Psoas muscle (tissue), 8 donors: ENCODE data around the gene B9D1. TPM values are rescaled to one million over a fixed set of nuclear protein-coding genes. Genes with fewer than 3 reads are reported as not detected.

Experiments used
- ATAC-seq, 4 donors: fragments of 200-7000 bp; cut with Tn5 transposase; one replicate each; pipeline ENCODE4 v1.9.1; 2020; ENCODE audit warnings: moderate library complexity in 3 of 4, mild to moderate bottlenecking in 2 of 4
- DNase-seq, 2 donors: peaks; one replicate each; pipeline ENCODE4 v3.0.0-alpha.2; 2020
- H3K27ac ChIP-seq: fragments of 200-600 bp; one replicate; pipeline ENCODE4 v1.8.0; 2022
- H3K27me3 ChIP-seq, 3 donors: fragments of 200-600 bp in 1 of 3; one replicate each; pipeline versions ENCODE4 v1.6.1 to v1.8.0; 2013 to 2022; ENCODE audit warnings: low read length in 2 of 3, mild to moderate bottlenecking in 2 of 3, moderate library complexity in 1 of 3; ENCODE audit not compliant: insufficient read depth in 3 of 3
- H3K36me3 ChIP-seq, 2 donors: fragments of 200-600 bp in 1 of 2; one replicate each; pipeline versions ENCODE4 v1.6.1 to v1.8.0; 2013 to 2022; ENCODE audit warnings: low read depth in 1 of 2, mild to moderate bottlenecking in 1 of 2, moderate library complexity in 1 of 2; ENCODE audit not compliant: insufficient read depth in 1 of 2
- H3K4me1 ChIP-seq: fragments of 200-600 bp; one replicate; pipeline ENCODE4 v1.8.0; 2022
- H3K4me3 ChIP-seq: fragments of 200-600 bp; one replicate; pipeline ENCODE4 v1.8.0; 2022; ENCODE audit warnings: mild to moderate bottlenecking
- H3K9me3 ChIP-seq: fragments of 200-600 bp; one replicate; pipeline ENCODE4 v1.8.0; 2022
- WGBS, 3 donors: extraction: QIAGEN DNeasy Blood & Tissue Kit; methylation state at CpG; one replicate each; pipeline versions ENCODE4 v1.1.6 to v1.1.7; 2013; 5-methylcytosine and 5-hydroxymethylcytosine counted together
- intact Hi-C, 2 donors: fragments of 100-400 bp; cut with DNase I; formaldehyde crosslinking; loops; one replicate each; pipeline versions ENCODE4 v1.11.0 to v1.14.2; 2022
- polyA plus RNA-seq, 3 donors: library from polyadenylated mRNA; stranded (reverse); fragments of 200-250 nt; gene quantifications; one replicate each; pipeline ENCODE4 v1.2.3, GENCODE V29; 2013
- total RNA-seq, 4 donors: library from RNA; stranded (reverse); fragmentation: NEBNext Ultra II Directional in 2 of 4; extraction: Animal tissue kit (Norgen Biotek cat#: 25700) in 2 of 4; gene quantifications; one replicate each; pipeline versions ENCODE4 v1.2.1 to v1.2.4, GENCODE V29; 2021 to 2023
- TF ChIP-seq, protein P1 (sequence below): fragments of 200-600 bp; IDR thresholded peaks from one replicate; pipeline ENCODE4 v1.8.0; 2022; ENCODE audit warnings: antibody characterized with exemption
- donor health status: healthy with polysubstance abuse.
- donor health status: DM: no; HTN: no; CAD: no; lungs with moderate emphysema.
- donor health status: Bipolar disorder and iron deficiency.
- donor health status: healthy.
- donor health status: DM: yes; HTN: yes; CAD: no.
- donor health status: DM: no; HTN: no; CAD: no.
- donor health status: DM: no; HTN: no; CAD: no.
- donor health status: DM: yes; HTN: yes; CAD: no.

Gene B9D1
- total and polyA plus RNA-seq, 7 donors: 4.7 to 9.2 (median 7.0) TPM

- peak within 1 kb of the TSS; percentile 60 for H3K27ac ChIP-seq
- peaks cover 0 to 32% of the 10 kb centered on the region in 2 donors for H3K36me3 ChIP-seq
- ATAC-seq (peak; percentile 35 to 60 (median 49)), DNase-seq (peak; percentile 75 to 86)
- TF ChIP-seq, protein P1, sequence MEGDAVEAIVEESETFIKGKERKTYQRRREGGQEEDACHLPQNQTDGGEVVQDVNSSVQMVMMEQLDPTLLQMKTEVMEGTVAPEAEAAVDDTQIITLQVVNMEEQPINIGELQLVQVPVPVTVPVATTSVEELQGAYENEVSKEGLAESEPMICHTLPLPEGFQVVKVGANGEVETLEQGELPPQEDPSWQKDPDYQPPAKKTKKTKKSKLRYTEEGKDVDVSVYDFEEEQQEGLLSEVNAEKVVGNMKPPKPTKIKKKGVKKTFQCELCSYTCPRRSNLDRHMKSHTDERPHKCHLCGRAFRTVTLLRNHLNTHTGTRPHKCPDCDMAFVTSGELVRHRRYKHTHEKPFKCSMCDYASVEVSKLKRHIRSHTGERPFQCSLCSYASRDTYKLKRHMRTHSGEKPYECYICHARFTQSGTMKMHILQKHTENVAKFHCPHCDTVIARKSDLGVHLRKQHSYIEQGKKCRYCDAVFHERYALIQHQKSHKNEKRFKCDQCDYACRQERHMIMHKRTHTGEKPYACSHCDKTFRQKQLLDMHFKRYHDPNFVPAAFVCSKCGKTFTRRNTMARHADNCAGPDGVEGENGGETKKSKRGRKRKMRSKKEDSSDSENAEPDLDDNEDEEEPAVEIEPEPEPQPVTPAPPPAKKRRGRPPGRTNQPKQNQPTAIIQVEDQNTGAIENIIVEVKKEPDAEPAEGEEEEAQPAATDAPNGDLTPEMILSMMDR: no peak
- H3K27me3 ChIP-seq: no peaks in the 10 kb centered on the region
- intact Hi-C loops: no loop called here
- 13 to 24% (median 13%) methylated on average over 18 to 22 of the region's 22 CpGs for WGBS, 3 donors
- H3K4me1 ChIP-seq: peaks cover 19% of the 10 kb centered on the region
- H3K9me3 ChIP-seq: no peaks in the 10 kb centered on the region
- H3K4me3 ChIP-seq: peak within 1 kb of the TSS; percentile 41
These were observed 24.7 kb upstream of the B9D1 start, which contains the start of gene MFAP4 for GRCh38 chr17:19386974-19387920. Gene MFAP4, minus strand, starts transcription at chr17:19387190. Its CDS starts 35 bp downstream, at chr17:19387155.

DNA sequence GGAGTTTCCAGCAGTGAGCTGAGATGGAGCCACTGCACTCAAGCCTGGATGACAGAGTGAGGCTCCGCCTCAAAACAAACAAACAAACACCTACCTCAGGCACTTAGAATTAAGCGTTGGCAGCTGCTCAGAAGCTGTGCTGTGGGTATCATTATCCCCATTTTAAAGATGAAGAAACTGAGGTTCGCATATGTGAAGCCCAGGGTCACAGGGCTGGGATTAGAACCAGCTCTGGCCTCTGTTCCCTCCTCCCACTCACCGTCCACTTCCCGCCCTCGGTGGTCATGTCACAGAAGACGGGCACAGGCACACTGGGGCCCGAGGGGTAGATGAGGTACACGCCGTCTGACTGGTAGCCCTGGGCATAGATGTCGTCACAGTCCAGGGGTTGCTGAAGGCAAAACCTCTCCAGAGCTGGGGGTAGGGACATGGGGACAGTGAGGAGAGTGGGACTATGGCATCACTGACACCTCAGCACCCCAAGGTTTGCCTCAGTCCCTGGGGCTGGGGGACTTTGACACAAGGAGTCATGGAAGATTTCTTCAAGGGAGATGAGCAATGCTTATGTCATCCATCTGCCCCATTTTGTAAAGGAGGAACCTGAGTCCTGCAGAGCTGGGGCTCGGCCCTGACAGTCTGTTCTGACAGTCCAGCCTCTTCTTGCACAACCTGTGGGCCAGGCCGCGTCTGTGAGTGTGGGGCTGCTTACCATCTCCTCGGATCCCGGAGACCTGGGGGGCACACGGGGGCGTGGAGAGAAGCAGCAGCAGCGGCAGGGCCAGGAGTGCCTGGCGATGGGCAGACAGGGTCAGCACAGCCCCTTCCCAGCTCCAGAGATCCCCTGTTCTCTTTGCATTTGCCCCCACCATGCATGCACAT, 23.8 kb upstream of the B9D1 start:
- peaks cover 19% of the 10 kb centered on the region for H3K4me1 ChIP-seq
- intact Hi-C loops: no loop called here

GRCh38 chr17:19385521-19385983, 23.0 kb upstream of the B9D1 start:
- Histone ChIP-seq H3K27ac (peak overlapping the region; percentile 60), H3K4me3 (peak overlapping the region; percentile 41), H3K36me3 (peaks cover 0 to 46% of the 10 kb centered on the region in 2 donors), H3K4me1 (peaks cover 19% of the 10 kb centered on the region), H3K27me3 (no peaks in the 10 kb centered on the region), H3K9me3 (no peaks in the 10 kb centered on the region)
- no peak for ATAC-seq
- DNase-seq: no peak
- WGBS, 3 donors: 75 to 86% (median 76%) methylated on average over 9 of the region's 9 CpGs
- TF ChIP-seq, protein P1: no peak
- intact Hi-C loops: no loop called here

More for the DNA sequence above, 23.8 kb upstream of the B9D1 start:
- Histone ChIP-seq H3K27ac (peak overlapping the region; percentile 60), H3K27me3 (no peaks in the 10 kb centered on the region), H3K9me3 (no peaks in the 10 kb centered on the region), H3K36me3 (peaks cover 0 to 39% of the 10 kb centered on the region in 2 donors), H3K4me3 (peak overlapping the region; percentile 41)
- ATAC-seq (peak; percentile 41 to 70 (median 48)), DNase-seq (peak; percentile 84 to 88)
- TF ChIP-seq, protein P1: no peak
- WGBS, 3 donors: 48 to 60% (median 51%) methylated on average over 19 to 20 of the region's 20 CpGs

DNA sequence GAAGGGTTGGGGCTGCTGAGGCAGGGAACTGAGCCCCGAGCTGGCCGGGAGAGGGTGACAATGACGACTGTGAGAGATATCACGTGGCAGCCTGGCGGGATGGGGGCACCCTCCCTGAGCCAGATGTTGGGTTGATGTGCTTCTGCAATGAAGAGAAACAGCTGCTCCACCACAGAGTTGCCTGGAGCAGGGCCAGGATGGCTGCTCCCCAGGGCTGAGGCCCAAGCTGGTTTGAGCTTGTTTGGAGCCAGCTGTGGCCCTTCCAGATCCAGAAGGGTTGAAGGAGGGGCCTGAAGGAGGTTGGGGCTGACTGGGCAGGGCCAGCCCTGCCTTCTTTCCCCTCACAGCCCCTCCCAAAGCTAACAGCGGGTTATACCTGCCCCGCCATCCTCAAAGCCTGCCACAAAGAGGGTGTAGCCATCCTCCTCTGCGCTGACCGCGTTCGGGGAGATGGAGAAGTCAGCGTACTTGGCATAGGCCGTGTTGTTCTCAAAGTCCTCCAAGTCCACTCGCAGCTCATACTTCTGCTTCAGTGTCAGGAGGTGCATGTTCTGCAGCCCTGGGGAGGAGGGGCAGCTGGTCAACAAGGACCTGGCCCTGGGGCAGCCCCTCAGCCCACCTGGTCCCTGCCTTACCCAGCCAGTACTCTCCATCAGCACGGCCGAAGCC, 22.3 kb upstream of the B9D1 start:
- ATAC-seq (peak; percentile 46 to 78 (median 56)), DNase-seq (peak; percentile 85 to 93)
- Histone ChIP-seq H3K9me3 (no peaks in the 10 kb centered on the region), H3K27ac (peak overlapping the region; percentile 50), H3K36me3 (peaks cover 0 to 53% of the 10 kb centered on the region in 2 donors), H3K4me3 (no peak overlapping the region), H3K27me3 (no peaks in the 10 kb centered on the region), H3K4me1 (peaks cover 19% of the 10 kb centered on the region)
- intact Hi-C loops: no loop called here
- WGBS, 3 donors: 33 to 35% (median 33%) methylated on average over 16 of the region's 16 CpGs
- TF ChIP-seq, protein P1: no peak
